Fibroblast of lung (primary cell): ENCODE measurements around the gene TGIF1. TPM values are rescaled to one million over a fixed set of nuclear protein-coding genes. Genes with fewer than 3 reads are reported as not detected.

Experiments used
- DNase-seq, 2 donors: peaks; one replicate each; pipeline versions ENCODE4 v3.0.0 to v3.0.0-alpha.2; 2010; ENCODE audit warnings: low read depth in 2 of 2
- H2AFZ ChIP-seq: 2 replicates; pipeline ENCODE4 v1.5.1; 2012; ENCODE audit warnings: low read length, control low read depth, inconsistent platforms
- H3K27ac ChIP-seq: 2 replicates; pipeline ENCODE4 v1.5.1; 2011; ENCODE audit warnings: low read length, control low read depth; ENCODE audit not compliant: insufficient read depth
- H3K27me3 ChIP-seq: 2 replicates; pipeline ENCODE4 v1.5.1; 2011; ENCODE audit warnings: mild to moderate bottlenecking, low read length; ENCODE audit not compliant: control insufficient read depth, insufficient read depth
- H3K36me3 ChIP-seq: 2 replicates; pipeline ENCODE4 v1.5.1; 2011; ENCODE audit warnings: low read length; ENCODE audit not compliant: control insufficient read depth, insufficient read depth
- H3K4me1 ChIP-seq: 2 replicates; pipeline ENCODE4 v1.5.1; 2011; ENCODE audit warnings: low read length; ENCODE audit not compliant: control insufficient read depth, insufficient read depth; ENCODE audit errors: extremely low read depth
- H3K4me2 ChIP-seq: 2 replicates; pipeline ENCODE4 v1.5.1; 2011; ENCODE audit warnings: low read length, control low read depth; ENCODE audit not compliant: insufficient read depth; ENCODE audit errors: extremely low read depth
- H3K4me3 ChIP-seq, 4 experiments: fragments of 200-600 bp in 1 of 4; sonication (generic) in 1 of 4; replicated peaks in 1 of 4; 2 replicates each; pipeline ENCODE4 v1.5.1; 2011 to 2016; ENCODE audit warnings: low read length in 4 of 4, low read depth in 3 of 4, mild to moderate bottlenecking in 3 of 4, control low read depth in 2 of 4, inconsistent platforms in 1 of 4, mixed read lengths in 1 of 4; ENCODE audit not compliant: insufficient read depth in 1 of 4; ENCODE audit errors: control extremely low read depth in 1 of 4
- H3K79me2 ChIP-seq: 2 replicates; pipeline ENCODE4 v1.5.1; 2012; ENCODE audit warnings: mild to moderate bottlenecking, low read length, inconsistent platforms; ENCODE audit not compliant: control insufficient read depth, insufficient read depth
- H3K9ac ChIP-seq: 2 replicates; pipeline ENCODE4 v1.5.1; 2011; ENCODE audit warnings: mild to moderate bottlenecking, low read length, control low read depth; ENCODE audit not compliant: insufficient read depth
- H3K9me3 ChIP-seq: 2 replicates; pipeline ENCODE4 v1.5.1; 2012; ENCODE audit warnings: low read depth, low read length; ENCODE audit not compliant: control insufficient read depth, insufficient read depth
- H4K20me1 ChIP-seq: 2 replicates; pipeline ENCODE4 v1.5.1; 2011; ENCODE audit warnings: low read length; ENCODE audit not compliant: control insufficient read depth, insufficient read depth; ENCODE audit errors: extremely low read depth
- EZH2 ChIP-seq: IDR thresholded peaks from 2 replicates; pipeline ENCODE4 v1.5.1; 2012; ENCODE audit warnings: low read length, control low read depth, mild to moderate bottlenecking; ENCODE audit errors: missing control alignments
- polyA plus RNA-seq, 2 donors: library from polyadenylated mRNA; depleted of rRNA in 1 of 2; stranded (reverse) in 1 of 2; unstranded in 1 of 2; fragments of >200 nt; gene quantifications; 2 replicates each; pipeline ENCODE4 v1.2.1, GENCODE V29; 2011 to 2012; ENCODE audit warnings: missing spikeins in 1 of 2
- total RNA-seq: library from RNA; depleted of rRNA; stranded (reverse); fragments of >200 nt; gene quantifications from 2 replicates; pipeline ENCODE4 v1.2.1, GENCODE V29; 2014
- TF ChIP-seq, protein P1 (sequence below), 2 donors: IDR thresholded peaks in 1 of 2; conservative IDR thresholded peaks in 1 of 2; 1 replicate in 1 of 2; 2 replicates in 1 of 2; pipeline ENCODE4 v1.5.1; 2011 to 2012; ENCODE audit warnings: low read length in 2 of 2, control low read depth in 1 of 2, inconsistent platforms in 1 of 2, low read depth in 1 of 2, mild to moderate bottlenecking in 1 of 2

Gene TGIF1
- total and polyA plus RNA-seq, 2 donors (not counting 1 experiment from before 2014, with no cell fraction given) = 64.7 to 157 TPM

DNA sequence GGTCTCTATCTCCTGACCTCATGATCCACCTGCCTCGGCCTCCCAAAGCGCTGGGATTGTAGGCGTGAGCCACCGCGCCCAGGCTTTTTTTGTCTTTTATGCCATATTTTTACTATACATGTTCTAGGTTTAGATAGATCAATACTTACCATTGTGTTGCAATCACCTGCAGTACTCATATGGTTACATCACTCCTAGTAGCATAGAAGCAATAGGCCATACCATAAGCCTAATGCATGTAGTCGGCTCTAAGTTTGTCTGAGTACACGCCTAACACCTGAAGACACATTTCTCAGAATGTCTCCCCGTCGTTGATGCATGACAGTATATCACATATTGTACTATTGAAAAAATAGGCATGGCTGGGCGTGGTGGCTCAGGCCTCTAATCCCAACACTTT, 27.1 kb upstream of the TGIF1 start:
- Histone ChIP-seq H3K4me2 (no peak overlapping the region), H3K27ac (no peak overlapping the region), H3K9ac (no peak overlapping the region), H2AFZ (no peak overlapping the region), H3K9me3 (no peaks in the 10 kb centered on the region), H3K4me1 (no peaks in the 10 kb centered on the region), H3K27me3 (no peaks in the 10 kb centered on the region), H3K4me3 (no peak overlapping the region), H4K20me1 (no peaks in the 10 kb centered on the region), H3K36me3 (no peaks in the 10 kb centered on the region), H3K79me2 (no peaks in the 10 kb centered on the region)
- TF ChIP-seq, protein P1, sequence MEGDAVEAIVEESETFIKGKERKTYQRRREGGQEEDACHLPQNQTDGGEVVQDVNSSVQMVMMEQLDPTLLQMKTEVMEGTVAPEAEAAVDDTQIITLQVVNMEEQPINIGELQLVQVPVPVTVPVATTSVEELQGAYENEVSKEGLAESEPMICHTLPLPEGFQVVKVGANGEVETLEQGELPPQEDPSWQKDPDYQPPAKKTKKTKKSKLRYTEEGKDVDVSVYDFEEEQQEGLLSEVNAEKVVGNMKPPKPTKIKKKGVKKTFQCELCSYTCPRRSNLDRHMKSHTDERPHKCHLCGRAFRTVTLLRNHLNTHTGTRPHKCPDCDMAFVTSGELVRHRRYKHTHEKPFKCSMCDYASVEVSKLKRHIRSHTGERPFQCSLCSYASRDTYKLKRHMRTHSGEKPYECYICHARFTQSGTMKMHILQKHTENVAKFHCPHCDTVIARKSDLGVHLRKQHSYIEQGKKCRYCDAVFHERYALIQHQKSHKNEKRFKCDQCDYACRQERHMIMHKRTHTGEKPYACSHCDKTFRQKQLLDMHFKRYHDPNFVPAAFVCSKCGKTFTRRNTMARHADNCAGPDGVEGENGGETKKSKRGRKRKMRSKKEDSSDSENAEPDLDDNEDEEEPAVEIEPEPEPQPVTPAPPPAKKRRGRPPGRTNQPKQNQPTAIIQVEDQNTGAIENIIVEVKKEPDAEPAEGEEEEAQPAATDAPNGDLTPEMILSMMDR (conservative IDR thresholded peaks at IDR 0.05 in 1 of 2, IDR thresholded peaks at IDR 0.05 in 1 of 2; ENCODE audit: low read depth in 1 of 2, low read length in 2 of 2) = no peak
- no peak for TF ChIP-seq EZH2
- no peak for DNase-seq

DNA sequence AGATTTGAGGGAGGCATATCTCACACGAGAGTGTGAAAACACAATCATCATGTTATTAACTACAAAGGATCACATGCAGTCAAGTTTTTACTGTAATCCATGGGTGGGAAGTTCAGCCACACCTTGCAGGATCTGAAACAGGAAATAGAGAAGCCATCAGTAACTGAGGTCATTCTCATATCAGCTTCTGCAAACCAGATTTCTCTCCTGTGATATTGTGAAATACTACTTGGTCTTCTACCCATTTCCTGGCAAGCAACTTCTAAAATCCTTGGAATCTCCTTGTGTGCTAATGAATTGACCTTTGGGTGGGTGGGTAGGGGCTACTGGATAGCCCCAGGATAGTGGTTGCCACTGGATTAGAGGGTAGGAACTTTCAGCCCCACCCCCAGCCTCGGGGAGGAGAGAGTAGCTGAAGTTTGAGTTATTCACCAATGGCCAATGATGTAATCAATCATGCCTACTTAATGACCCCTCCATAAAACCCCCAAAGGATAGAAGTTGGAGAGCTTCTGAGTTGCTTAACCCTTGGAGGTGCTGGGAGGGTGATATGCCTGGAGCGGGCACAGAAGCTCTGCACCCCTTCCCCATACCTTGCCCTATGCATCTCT, 25.6 kb upstream of the TGIF1 start:
- H3K4me2 ChIP-seq = no peak overlapping the region
- no peak overlapping the region for H3K4me3 ChIP-seq
- DNase-seq = no peak
- no peaks in the 10 kb centered on the region for H3K4me1 ChIP-seq
- H4K20me1 ChIP-seq = no peaks in the 10 kb centered on the region
- no peak overlapping the region for H3K9ac ChIP-seq
- H3K9me3 ChIP-seq = no peaks in the 10 kb centered on the region
- H3K79me2 ChIP-seq = no peaks in the 10 kb centered on the region
- H2AFZ ChIP-seq = no peak overlapping the region
- H3K27ac ChIP-seq = no peak overlapping the region
- no peaks in the 10 kb centered on the region for H3K27me3 ChIP-seq
- no peaks in the 10 kb centered on the region for H3K36me3 ChIP-seq
- TF ChIP-seq EZH2 = no peak
- TF ChIP-seq, protein P1 (conservative IDR thresholded peaks at IDR 0.05 in 1 of 2, IDR thresholded peaks at IDR 0.05 in 1 of 2; ENCODE audit: low read depth in 1 of 2, low read length in 2 of 2) = no peak

DNA sequence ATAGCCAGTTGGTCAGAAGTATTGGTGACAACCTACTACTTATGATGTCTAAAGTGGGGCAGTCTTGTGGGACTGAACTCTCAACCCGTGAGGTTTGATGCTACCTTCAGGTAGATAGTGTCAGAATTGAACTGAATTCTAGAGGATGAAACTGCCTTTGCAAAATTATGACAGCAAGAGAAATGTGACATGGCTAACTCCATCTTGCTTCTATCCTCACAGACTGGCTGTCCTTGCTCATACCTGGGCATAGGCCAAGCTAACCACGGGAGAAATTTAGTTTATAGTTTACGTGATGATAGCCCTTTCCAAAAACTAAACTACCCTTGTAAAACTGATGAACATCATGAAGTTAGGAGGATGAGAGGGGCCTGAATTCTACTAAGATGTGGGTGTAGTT, 24.9 kb upstream of the TGIF1 start:
- DNase-seq = no peak
- Histone ChIP-seq H3K9me3 (no peaks in the 10 kb centered on the region), H3K27ac (no peak overlapping the region)

More for the DNA sequence above, 24.9 kb upstream of the TGIF1 start:
- Histone ChIP-seq H3K4me3 (no peak overlapping the region), H3K4me1 (no peaks in the 10 kb centered on the region), H3K4me2 (no peak overlapping the region), H3K36me3 (no peaks in the 10 kb centered on the region), H3K9ac (no peak overlapping the region), H2AFZ (no peak overlapping the region), H3K27me3 (no peaks in the 10 kb centered on the region), H3K79me2 (no peaks in the 10 kb centered on the region), H4K20me1 (no peaks in the 10 kb centered on the region)
- TF ChIP-seq, protein P1 (conservative IDR thresholded peaks at IDR 0.05 in 1 of 2, IDR thresholded peaks at IDR 0.05 in 1 of 2; ENCODE audit: low read depth in 1 of 2, low read length in 2 of 2) = no peak
